A549 (cell line): ENCODE data around the gene PARD3B.

ENCODE experiments used
- FOSL2 ChIP-seq, 2 experiments: fragments of 450-650 bp in 1 of 2; fragments of >200 bp in 1 of 2; sonication (Bioruptor Twin) in 1 of 2; formaldehyde crosslinking; IDR thresholded peaks; 2 replicates each; pipeline versions ENCODE4 v1.5.0 to v1.6.1; 2016 to 2020; ENCODE audit warnings: mild to moderate bottlenecking in 1 of 2, moderate library complexity in 1 of 2
- NPAS2 ChIP-seq: fragments of 250-450 bp; sonication (Bioruptor Pico); IDR thresholded peaks from 2 replicates; pipeline ENCODE4 v1.8.0; 2022; ENCODE audit warnings: mild to moderate bottlenecking, moderate library complexity, borderline replicate concordance
- POLR2A ChIP-seq: IDR thresholded peaks from 2 replicates; pipeline ENCODE4 v1.6.1; 2012; ENCODE audit warnings: mild to moderate bottlenecking, low read length
- SREBF2 ChIP-seq: fragments of 450-650 bp; IDR thresholded peaks from 2 replicates; pipeline ENCODE4 v1.6.1; 2014; ENCODE audit warnings: mild to moderate bottlenecking, moderate library complexity

GRCh38 chr2:205296959-205297358, 751.7 kb downstream of the PARD3B start:
- no peak for TF ChIP-seq SREBF2
- TF ChIP-seq POLR2A = no peak
- TF ChIP-seq FOSL2 (IDR thresholded peaks at IDR 0.05) = no peak
- no peak for TF ChIP-seq FOSL2 (CRISPR knock-in tag; IDR thresholded peaks at IDR 0.05)
- no peak for TF ChIP-seq NPAS2
